Retinal pigment epithelial cell (primary cell): Measurements from ENCODE around the gene VPS13D.

Experiments
- DNase-seq: peaks from one replicate; pipeline ENCODE4 v3.0.0-alpha.2; 2010; ENCODE audit warnings: low read depth
- H3K4me3 ChIP-seq: 2 replicates; pipeline ENCODE4 v1.5.1; 2011; ENCODE audit warnings: mild to moderate bottlenecking, low read length, control low read depth, moderate library complexity
- TF ChIP-seq, protein P1 (sequence below): conservative IDR thresholded peaks from 2 replicates; pipeline ENCODE4 v1.5.1; 2011; ENCODE audit warnings: low read depth, low read length, control low read depth, inconsistent platforms

Gene VPS13D

DNA sequence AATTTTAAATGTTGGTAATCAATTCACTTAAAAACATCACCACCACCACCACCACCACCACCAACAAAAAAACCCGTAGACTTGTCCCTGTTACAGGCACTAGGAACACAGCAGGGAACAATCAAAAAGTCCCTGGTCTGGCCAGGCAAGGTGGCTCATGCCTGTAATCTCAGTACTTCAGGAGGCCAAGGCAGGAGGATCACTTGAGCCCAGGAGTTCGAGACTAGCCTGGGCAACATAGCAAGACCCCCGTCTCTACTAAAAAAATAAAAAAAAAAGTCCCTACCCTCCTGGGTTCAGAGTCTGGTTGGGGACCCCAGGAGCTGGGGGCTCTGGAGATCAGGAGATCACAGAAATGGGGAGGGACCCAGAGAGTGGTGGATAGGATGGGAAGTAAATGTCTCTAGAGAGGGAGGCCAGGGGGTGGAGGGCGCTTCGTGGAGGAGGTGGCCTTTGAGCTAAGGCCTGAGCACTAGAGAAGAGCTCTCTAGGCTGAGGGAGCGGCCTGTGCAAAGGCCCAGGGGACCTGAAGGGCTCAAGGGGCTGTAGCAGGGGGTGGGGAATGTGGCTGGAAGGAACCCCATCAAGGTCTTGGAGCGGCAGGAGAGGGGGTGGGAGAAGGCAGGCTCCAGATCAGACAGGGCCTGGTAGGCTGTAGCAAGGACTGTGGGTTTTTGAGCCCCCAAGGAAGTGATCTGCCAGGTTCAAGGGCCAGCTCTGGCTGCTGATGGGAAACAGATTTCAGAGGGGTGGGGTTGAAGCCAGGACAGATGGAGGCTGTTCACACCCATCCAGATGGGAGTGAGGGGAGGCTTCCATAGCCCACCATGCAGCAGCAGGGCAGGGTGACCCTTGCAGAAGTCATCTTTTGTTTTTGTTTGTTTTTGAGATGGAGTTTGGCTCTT, 24.8 kb upstream of the VPS13D start:
- no peak for DNase-seq
- H3K4me3 ChIP-seq: no peak overlapping the region
- TF ChIP-seq, protein P1, sequence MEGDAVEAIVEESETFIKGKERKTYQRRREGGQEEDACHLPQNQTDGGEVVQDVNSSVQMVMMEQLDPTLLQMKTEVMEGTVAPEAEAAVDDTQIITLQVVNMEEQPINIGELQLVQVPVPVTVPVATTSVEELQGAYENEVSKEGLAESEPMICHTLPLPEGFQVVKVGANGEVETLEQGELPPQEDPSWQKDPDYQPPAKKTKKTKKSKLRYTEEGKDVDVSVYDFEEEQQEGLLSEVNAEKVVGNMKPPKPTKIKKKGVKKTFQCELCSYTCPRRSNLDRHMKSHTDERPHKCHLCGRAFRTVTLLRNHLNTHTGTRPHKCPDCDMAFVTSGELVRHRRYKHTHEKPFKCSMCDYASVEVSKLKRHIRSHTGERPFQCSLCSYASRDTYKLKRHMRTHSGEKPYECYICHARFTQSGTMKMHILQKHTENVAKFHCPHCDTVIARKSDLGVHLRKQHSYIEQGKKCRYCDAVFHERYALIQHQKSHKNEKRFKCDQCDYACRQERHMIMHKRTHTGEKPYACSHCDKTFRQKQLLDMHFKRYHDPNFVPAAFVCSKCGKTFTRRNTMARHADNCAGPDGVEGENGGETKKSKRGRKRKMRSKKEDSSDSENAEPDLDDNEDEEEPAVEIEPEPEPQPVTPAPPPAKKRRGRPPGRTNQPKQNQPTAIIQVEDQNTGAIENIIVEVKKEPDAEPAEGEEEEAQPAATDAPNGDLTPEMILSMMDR: no peak

GRCh38 chr1:12206238-12206637, 23.6 kb upstream of the VPS13D start:
- TF ChIP-seq, protein P1: no peak
- DNase-seq: no peak
- no peak overlapping the region for H3K4me3 ChIP-seq

- no peak for DNase-seq
- no peak overlapping the region for H3K4me3 ChIP-seq
- TF ChIP-seq, protein P1: no peak
Observed at GRCh38 chr1:12206792-12207424, 22.9 kb upstream of the VPS13D start.

DNA sequence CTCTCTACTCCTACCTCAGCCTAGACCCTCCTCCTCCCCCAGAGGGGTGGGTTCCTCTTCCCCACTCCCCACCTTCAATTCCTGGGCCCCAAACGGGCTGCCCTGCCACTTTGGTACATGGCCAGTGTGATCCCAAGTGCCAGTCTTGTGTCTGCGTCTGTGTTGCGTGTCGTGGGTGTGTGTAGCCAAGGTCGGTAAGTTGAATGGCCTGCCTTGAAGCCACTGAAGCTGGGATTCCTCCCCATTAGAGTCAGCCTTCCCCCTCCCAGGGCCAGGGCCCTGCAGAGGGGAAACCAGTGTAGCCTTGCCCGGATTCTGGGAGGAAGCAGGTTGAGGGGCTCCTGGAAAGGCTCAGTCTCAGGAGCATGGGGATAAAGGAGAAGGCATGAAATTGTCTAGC, 21.6 kb upstream of the VPS13D start:
- no peak overlapping the region for H3K4me3 ChIP-seq
- TF ChIP-seq, protein P1: no peak
- no peak for DNase-seq

- no peak for DNase-seq
- TF ChIP-seq, protein P1: peak; percentile 94
- no peak overlapping the region for H3K4me3 ChIP-seq
Observed at GRCh38 chr1:12208764-12209494, 20.9 kb upstream of the VPS13D start.

DNA sequence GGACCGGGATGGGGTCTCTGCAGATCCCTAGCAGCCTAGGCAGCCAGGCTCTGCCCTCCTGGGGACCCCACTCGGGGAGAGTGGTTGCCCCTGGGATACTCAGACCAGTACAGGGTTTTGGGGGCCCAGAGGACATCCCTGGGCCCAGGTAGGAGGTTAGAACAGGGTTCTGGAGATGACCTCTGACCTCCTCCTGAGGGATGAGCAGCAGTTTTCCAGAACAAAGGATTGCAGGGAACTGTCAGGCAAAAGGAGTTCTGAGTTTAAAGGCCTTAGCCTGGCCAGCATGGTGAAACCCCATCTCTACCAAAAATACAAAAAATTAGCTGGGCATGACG, 20.4 kb upstream of the VPS13D start:
- no peak for DNase-seq
- TF ChIP-seq, protein P1: no peak
- H3K4me3 ChIP-seq: no peak overlapping the region
